Measurements from ENCODE around the gene NBPF20.
"Not testable (repeated sequence)": the region's sequence is repeated elsewhere in the genome, so short reads cannot be mapped to it uniquely, and the experiment has no call there.

NBPF20 gene

DNA sequence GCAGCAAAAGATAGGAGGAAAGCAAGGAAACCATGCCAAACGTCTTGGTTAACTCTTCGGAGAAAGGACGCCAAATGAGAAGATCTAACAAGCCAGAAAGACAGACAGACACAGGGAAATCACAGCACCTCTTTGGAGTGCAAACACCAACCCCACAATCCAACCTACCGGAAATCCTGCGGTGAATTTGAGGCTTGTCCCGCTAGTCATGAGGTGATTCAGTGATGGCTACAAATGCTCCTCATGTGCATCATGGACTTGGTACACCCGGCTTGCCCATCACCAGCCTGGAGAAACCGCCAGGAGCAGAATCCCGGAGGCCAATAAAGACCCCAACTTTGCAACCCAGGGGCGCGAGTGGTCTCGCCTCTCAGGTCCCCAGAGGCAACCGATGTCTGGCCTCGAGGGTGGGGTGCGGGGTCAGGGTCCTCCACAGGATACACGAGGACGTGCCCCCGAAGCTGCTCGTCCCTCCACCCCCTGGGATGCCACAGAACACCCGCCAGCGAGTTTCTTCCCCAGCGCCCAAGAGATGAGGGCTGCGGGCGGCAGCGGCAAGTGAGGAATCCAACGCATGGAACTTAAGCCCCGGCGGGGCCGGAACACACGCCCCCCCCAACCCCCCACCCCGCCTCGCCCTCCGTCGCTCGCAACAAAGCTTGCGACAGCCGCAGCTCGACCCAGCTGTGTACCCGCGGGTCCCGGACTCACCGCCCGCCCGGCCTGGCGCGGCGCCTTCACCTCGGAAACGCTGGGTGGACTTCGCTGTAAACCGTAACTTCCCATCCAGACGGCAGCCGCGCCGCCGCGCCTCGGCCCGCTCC, 579 bp downstream of the NBPF20 start:
- not testable (repeated sequence) for DNase-seq

DNA sequence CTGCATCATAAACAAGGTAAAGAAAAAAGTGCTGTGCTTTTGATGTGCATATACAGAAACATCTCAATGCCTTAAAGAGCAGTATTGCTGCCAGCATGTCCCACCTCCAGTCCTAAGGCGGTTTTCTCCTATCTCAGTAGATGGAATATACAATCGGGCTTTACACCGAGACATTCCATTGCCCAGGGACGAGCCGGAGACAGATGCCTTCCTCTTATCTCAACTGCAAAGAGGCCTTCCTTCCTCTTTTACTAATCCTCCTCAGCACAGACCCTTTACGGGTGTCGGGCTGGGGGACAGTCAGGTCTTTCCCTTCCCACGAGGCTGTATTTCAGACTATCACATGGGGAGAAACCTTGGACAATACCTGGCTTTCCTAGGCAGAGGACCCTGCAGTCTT, 10.3 kb downstream of the NBPF20 start:
- DNase-seq = not testable (repeated sequence)

DNA sequence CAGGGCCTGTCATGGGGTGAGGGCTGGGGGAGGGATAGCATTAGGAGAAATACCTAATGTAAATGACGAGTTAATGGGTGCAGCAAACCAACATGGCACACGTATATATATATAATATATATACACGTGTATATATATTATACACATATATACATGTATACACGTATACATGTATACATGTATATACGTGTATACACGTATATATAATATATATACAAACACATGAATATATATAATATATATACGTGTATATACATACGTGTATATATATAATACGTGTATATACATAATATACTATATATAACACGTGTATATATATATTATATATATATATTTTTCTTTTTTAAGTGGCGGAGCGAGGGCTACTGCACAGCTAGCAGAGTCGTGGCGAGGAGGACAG, 18.1 kb downstream of the NBPF20 start:
- DNase-seq = not testable (repeated sequence)

DNA sequence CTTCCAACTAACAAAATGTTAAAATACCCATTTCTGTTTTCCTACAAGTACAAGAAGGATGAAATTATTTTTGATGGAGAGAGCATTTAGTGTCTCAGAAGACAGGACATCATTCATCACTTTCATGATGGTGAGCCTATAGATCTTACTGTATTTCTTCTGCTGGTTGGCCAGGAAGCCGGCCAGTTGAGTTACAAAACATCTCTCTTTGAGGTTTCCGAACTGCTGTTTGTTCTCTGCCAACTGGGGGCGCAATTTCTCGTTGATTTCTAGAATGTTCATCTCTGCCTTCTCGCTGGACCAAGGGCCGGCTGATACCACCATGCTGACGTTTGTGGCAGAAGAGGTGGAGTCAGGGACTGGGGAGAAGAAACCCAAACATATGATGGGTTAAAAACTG, 20.5 kb downstream of the NBPF20 start:
- not testable (repeated sequence) for DNase-seq

DNA sequence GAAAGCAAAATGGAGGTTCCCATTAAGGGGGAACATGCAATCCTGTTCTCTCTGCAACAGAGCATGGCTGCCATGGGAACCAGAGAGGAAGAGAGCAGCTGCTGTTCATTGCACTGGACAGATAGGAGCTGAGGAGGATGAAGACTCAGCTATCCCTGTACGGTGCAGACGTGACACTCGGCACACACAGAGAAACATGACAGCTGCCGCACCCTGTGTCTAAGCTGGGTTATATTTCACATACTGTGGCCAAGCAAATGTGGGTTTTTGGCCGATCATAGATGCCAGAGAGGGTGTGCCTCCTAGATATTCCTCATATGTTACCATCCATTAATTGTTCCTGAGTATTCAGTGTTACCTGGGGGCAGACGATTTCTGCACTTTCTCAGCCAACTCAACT, 24.7 kb downstream of the NBPF20 start:
- DNase-seq = not testable (repeated sequence)

Measured in NCI-H510A treated with DMSO at 0.1 percent for 48 hours (cell line).